H1 (cell line): Measurements from ENCODE around the gene SUGP2. TPM values are rescaled to one million over a fixed set of nuclear protein-coding genes. Genes with fewer than 3 reads are reported as not detected.

Experiments used
- CTCF ChIA-PET: fragments of 300-600 bp; sonication (Branson Sonifier 250); formaldehyde crosslinking; loops from one replicate; lab custom pipeline; 2021; ENCODE audit not compliant: partially characterized antibody; lab: Charles Lee
- POLR2A ChIA-PET: fragments of 300-600 bp; sonication (Branson Sonifier 250); formaldehyde crosslinking; loops from one replicate; lab custom pipeline; 2021; ENCODE audit warnings: inconsistent platforms; ENCODE audit not compliant: partially characterized antibody; lab: Charles Lee
- DNase-seq, 2 experiments: peaks; one replicate each; pipeline versions ENCODE4 v3.0.0 to v3.0.0-alpha.2; 2010 to 2022; ENCODE audit warnings: low spot score in 2 of 2, low read depth in 1 of 2, mixed read lengths in 1 of 2
- FAIRE-seq: peaks from 2 replicates; lab custom pipeline; 2011; peaks lifted over from hg19 to GRCh38; lab: Jason Lieb, UNC
- H2AFZ ChIP-seq: 2 replicates; pipeline ENCODE4 v1.8.1; 2012; ENCODE audit warnings: low read length, inconsistent platforms
- H2AK5ac ChIP-seq: 2 replicates; pipeline ENCODE4 v1.6.1; 2013; ENCODE audit warnings: low read depth, low read length
- H2BK120ac ChIP-seq: replicated peaks from 2 replicates; pipeline ENCODE3; 2013; ENCODE audit warnings: low read depth, low read length, inconsistent platforms
- H2BK12ac ChIP-seq: 2 replicates; pipeline ENCODE4 v1.6.1; 2013; ENCODE audit warnings: low read depth, low read length
- H2BK15ac ChIP-seq: 2 replicates; pipeline ENCODE4 v1.6.1; 2013; ENCODE audit warnings: low read length
- H2BK20ac ChIP-seq: 2 replicates; pipeline ENCODE4 v1.6.1; 2013; ENCODE audit warnings: low read length
- H2BK5ac ChIP-seq: 2 replicates; pipeline ENCODE4 v1.6.1; 2013; ENCODE audit warnings: low read depth, low read length
- H3K14ac ChIP-seq: 2 replicates; pipeline ENCODE4 v1.6.1; 2013; ENCODE audit warnings: inconsistent platforms; ENCODE audit not compliant: insufficient read length
- H3K18ac ChIP-seq: 2 replicates; pipeline ENCODE4 v1.6.1; 2013; ENCODE audit warnings: low read length; ENCODE audit errors: extremely low read depth
- H3K23ac ChIP-seq: 2 replicates; pipeline ENCODE4 v1.6.1; 2013; ENCODE audit warnings: inconsistent platforms; ENCODE audit not compliant: insufficient read length
- H3K23me2 ChIP-seq: 2 replicates; pipeline ENCODE4 v1.6.1; 2013; ENCODE audit warnings: low read depth, low read length
- H3K27ac ChIP-seq: 2 replicates; pipeline ENCODE4 v1.6.1; 2011; ENCODE audit warnings: low read depth, low read length, inconsistent platforms
- H3K27me3 ChIP-seq, 4 experiments: replicated peaks in 1 of 4; 1 replicate in 1 of 4; 2 replicates in 3 of 4; pipeline versions ENCODE4 v1.6.1 to v1.8.1; 2011 to 2013; ENCODE audit warnings: low read length in 3 of 4, mild to moderate bottlenecking in 3 of 4, inconsistent platforms in 2 of 4, mixed read lengths in 2 of 4, moderate library complexity in 1 of 4; ENCODE audit not compliant: control insufficient read depth in 3 of 4, insufficient read depth in 3 of 4; ENCODE audit errors: extremely low read depth in 1 of 4
- H3K36me3 ChIP-seq, 4 experiments: 2 replicates each; pipeline versions ENCODE4 v1.6.1 to v1.8.1; 2011 to 2013; ENCODE audit warnings: mild to moderate bottlenecking in 4 of 4, low read length in 3 of 4, moderate library complexity in 2 of 4, control low read depth in 1 of 4, inconsistent platforms in 1 of 4; ENCODE audit not compliant: insufficient read depth in 4 of 4, control insufficient read depth in 2 of 4
- H3K4ac ChIP-seq: replicated peaks from 2 replicates; pipeline ENCODE3; 2013; ENCODE audit warnings: low read length, low read depth, mixed read lengths, inconsistent platforms; ENCODE audit not compliant: insufficient read length
- H3K4me1 ChIP-seq, 4 experiments: replicated peaks in 1 of 4; 1 replicate in 1 of 4; 2 replicates in 3 of 4; pipeline versions ENCODE4 v1.6.1 to v1.8.1; 2011 to 2013; ENCODE audit warnings: low read length in 3 of 4, inconsistent platforms in 2 of 4, mixed read lengths in 1 of 4; ENCODE audit not compliant: insufficient read depth in 4 of 4, control insufficient read depth in 3 of 4
- H3K4me2 ChIP-seq, 2 experiments: 2 replicates each; pipeline versions ENCODE4 v1.6.1 to v1.8.1; 2011 to 2013; ENCODE audit warnings: low read depth in 2 of 2, low read length in 2 of 2, control low read depth in 1 of 2, inconsistent platforms in 1 of 2, mild to moderate bottlenecking in 1 of 2; ENCODE audit not compliant: insufficient read depth in 1 of 2
- H3K4me3 ChIP-seq, 4 experiments: fragments of 200-600, 300-600 bp in 1 of 4; sonication (generic), shearing (Covaris generic), sonication (Bioruptor Twin) in 1 of 4; 2 replicates each; pipeline versions ENCODE4 v1.5.1 to v1.8.1; 2011 to 2016; ENCODE audit warnings: low read length in 4 of 4, low read depth in 3 of 4, control low read depth in 2 of 4, inconsistent platforms in 2 of 4, mild to moderate bottlenecking in 2 of 4, mixed read lengths in 1 of 4, moderate library complexity in 1 of 4; ENCODE audit not compliant: insufficient read depth in 2 of 4; ENCODE audit errors: extremely low read depth in 1 of 4
- H3K56ac ChIP-seq: replicated peaks from 2 replicates; pipeline ENCODE3; 2013; ENCODE audit warnings: low read depth, mild to moderate bottlenecking, mixed read lengths, low read length, inconsistent platforms; ENCODE audit not compliant: insufficient read length
- H3K79me1 ChIP-seq: 2 replicates; pipeline ENCODE4 v1.6.1; 2013; ENCODE audit warnings: low read depth, low read length, control low read depth
- H3K79me2 ChIP-seq, 2 experiments: 2 replicates each; pipeline versions ENCODE4 v1.6.1 to v1.8.1; 2012 to 2013; ENCODE audit warnings: low read length in 2 of 2, mild to moderate bottlenecking in 2 of 2, inconsistent platforms in 1 of 2; ENCODE audit not compliant: insufficient read depth in 2 of 2, control insufficient read depth in 1 of 2
- H3K9ac ChIP-seq, 4 experiments: replicated peaks in 1 of 4; 1 replicate in 1 of 4; 2 replicates in 3 of 4; pipeline versions ENCODE4 v1.6.1 to v1.8.1; 2011 to 2013; ENCODE audit warnings: low read depth in 3 of 4, low read length in 3 of 4, control low read depth in 2 of 4, mild to moderate bottlenecking in 2 of 4, moderate library complexity in 2 of 4, inconsistent platforms in 1 of 4; ENCODE audit errors: extremely low read depth in 1 of 4
- H3K9me3 ChIP-seq, 2 experiments: 2 replicates each; pipeline versions ENCODE4 v1.6.1 to v1.8.1; 2012 to 2013; ENCODE audit warnings: mild to moderate bottlenecking in 2 of 2, moderate library complexity in 2 of 2, control low read depth in 1 of 2, inconsistent platforms in 1 of 2, low read depth in 1 of 2, low read length in 1 of 2, mixed read lengths in 1 of 2; ENCODE audit not compliant: insufficient read depth in 2 of 2
- H4K20me1 ChIP-seq, 2 experiments: replicated peaks in 1 of 2; 2 replicates each; pipeline versions ENCODE3 to v1.8.1; 2011 to 2013; ENCODE audit warnings: inconsistent platforms in 2 of 2, low read length in 2 of 2, mild to moderate bottlenecking in 1 of 2; ENCODE audit not compliant: insufficient read depth in 2 of 2, control insufficient read depth in 1 of 2
- H4K5ac ChIP-seq: 2 replicates; pipeline ENCODE4 v1.6.1; 2013; ENCODE audit warnings: low read length, low read depth, mixed read lengths, inconsistent platforms; ENCODE audit not compliant: insufficient read length
- H4K8ac ChIP-seq: 2 replicates; pipeline ENCODE4 v1.8.0; 2013; ENCODE audit warnings: mild to moderate bottlenecking, moderate library complexity, low read length, inconsistent platforms; ENCODE audit not compliant: insufficient read depth; ENCODE audit errors: extremely low read depth
- H4K91ac ChIP-seq: replicated peaks from 2 replicates; pipeline ENCODE3; 2013; ENCODE audit warnings: low read length, mixed read lengths, inconsistent platforms; ENCODE audit not compliant: insufficient read length
- KDM4A ChIP-seq: IDR thresholded peaks from one replicate; pipeline ENCODE4 v1.7.1; 2012; ENCODE audit warnings: low read depth, mild to moderate bottlenecking, moderate library complexity, low read length, inconsistent platforms; ENCODE audit not compliant: severe bottlenecking
- POU5F1 ChIP-seq: IDR thresholded peaks from 2 replicates; pipeline ENCODE4 v1.6.1; 2011; ENCODE audit warnings: low read depth, mild to moderate bottlenecking, low read length, moderate library complexity
- SIRT6 ChIP-seq: IDR thresholded peaks from one replicate; pipeline ENCODE4 v1.7.1; 2012; ENCODE audit warnings: low read length, inconsistent platforms
- WGBS, 2 experiments: shearing (Covaris generic) in 1 of 2; methylation state at CpG; one replicate each; pipeline versions ENCODE4 v1.1.6 to v1.1.7; 2013 to 2015; ENCODE audit warnings: low lambda C conversion rate in 2 of 2, mixed read lengths in 2 of 2, inconsistent platforms in 1 of 2, low coverage in 1 of 2, missing lambda C conversion rate in 1 of 2; ENCODE audit not compliant: insufficient replicate concordance in 2 of 2, insufficient coverage in 1 of 2, insufficient read length in 1 of 2; ENCODE audit errors: extremely low coverage in 1 of 2, missing lambda C conversion rate in 1 of 2; 5-methylcytosine and 5-hydroxymethylcytosine counted together
- polyA plus RNA-seq, 7 experiments: library from polyadenylated mRNA; depleted of rRNA in 3 of 7; stranded (reverse) in 5 of 7; unstranded in 2 of 7; fragments of >200 nt in 5 of 7; fragments of 200-250 nt in 2 of 7; gene quantifications; 1 replicate in 5 of 7; 2 replicates in 1 of 7; 4 replicates in 1 of 7; pipeline versions ENCODE4 v1.2.1 to v1.2.3, GENCODE V29; 2011 to 2013; ENCODE audit warnings: missing spikeins in 2 of 7, mixed read lengths in 2 of 7
- total RNA-seq: library from RNA; stranded (reverse); fragmentation: NEBNext Ultra II Directional; extraction: Animal tissue kit (Norgen Biotek cat#: 25700); gene quantifications from 2 replicates; pipeline ENCODE4 v1.2.1, GENCODE V29; 2021

The SUGP2 gene
- total and polyA plus RNA-seq, 2 of the 8 experiments (the other 6 are each of a cell fraction or from before 2014, with no cell fraction given), result 57.7 to 114 TPM

- FAIRE-seq (no peak), DNase-seq (no peak)
- H3K56ac ChIP-seq, result no peak overlapping the region
- no peak overlapping the region for H2BK15ac ChIP-seq
- H3K4ac ChIP-seq, result no peak overlapping the region
- H2AK5ac ChIP-seq, result no peak overlapping the region
- H4K5ac ChIP-seq, result no peak overlapping the region
- H3K14ac ChIP-seq, result no peak overlapping the region
- TF ChIP-seq SIRT6, result no peak
- no peak for TF ChIP-seq POU5F1
- TF ChIP-seq KDM4A, result peak; percentile 6
- peaks cover 7 to 47% of the 10 kb centered on the region in 2 experiments; a peak in 3 of 4 replicates for H3K79me2 ChIP-seq
- H3K4me1 ChIP-seq, result peaks cover 0 to 3% (median 3%) of the 10 kb centered on the region in 4 experiments; a peak in 3 of 7 replicates
- peak overlapping the region in 3 of 4 experiments; percentile 4 to 98 (median 10); a peak in 4 of 8 replicates for H3K4me3 ChIP-seq
- no peak overlapping the region for H3K18ac ChIP-seq
- no peak overlapping the region for H2BK20ac ChIP-seq
- H4K20me1 ChIP-seq, result peaks cover 11 to 19% of the 10 kb centered on the region in 2 experiments
- ChIA-PET CTCF (interaction anchor here (0.6 to 0.7 kb wide), 2 partner anchors 10 to 264 kb away, joined by 3 to 5 read pairs; no protein-coding TSS in a partner anchor), POLR2A (interaction anchor here (0.6 to 1.5 kb wide), 2 partner anchors 20 to 74 kb away, joined by 3 read pairs; no protein-coding TSS in a partner anchor)
- H3K27ac ChIP-seq, result no peak overlapping the region
- H3K79me1 ChIP-seq, result peaks cover 20% of the 10 kb centered on the region
- H3K9me3 ChIP-seq, result no peaks in the 10 kb centered on the region
- H3K23me2 ChIP-seq, result peaks cover 7% of the 10 kb centered on the region
- H2AFZ ChIP-seq, result no peak overlapping the region
- H4K8ac ChIP-seq, result no peak overlapping the region
- H3K36me3 ChIP-seq, result peaks cover 6 to 36% (median 20%) of the 10 kb centered on the region in 4 experiments
- no peak overlapping the region for H2BK12ac ChIP-seq
- H3K27me3 ChIP-seq, result no peaks in the 10 kb centered on the region
- no peak overlapping the region for H2BK120ac ChIP-seq
- H3K23ac ChIP-seq, result no peak overlapping the region
- H4K91ac ChIP-seq, result no peak overlapping the region
- no peak overlapping the region for H2BK5ac ChIP-seq
- no peak overlapping the region for H3K9ac ChIP-seq
- 96% methylated on average over 5 of the region's 5 CpGs; no CpG with 5 or more reads in 1 of the 2 experiments for WGBS, 2 experiments
- peak overlapping the region; percentile 82 to 85; a peak in 3 of 4 replicates for H3K4me2 ChIP-seq
Observed at GRCh38 chr19:19031891-19032290, 1.4 kb downstream of the SUGP2 start.
